HG03520 (cell line): Measurements from ENCODE around the gene LCK.

Source experiments
- ATAC-seq: cut with Tn5 transposase; IDR thresholded peaks from one replicate; pipeline ENCODE4 v1.9.1; 2021; ENCODE audit warnings: mild to moderate bottlenecking, moderate library complexity; ENCODE audit not compliant: unreplicated experiment

Gene LCK

DNA sequence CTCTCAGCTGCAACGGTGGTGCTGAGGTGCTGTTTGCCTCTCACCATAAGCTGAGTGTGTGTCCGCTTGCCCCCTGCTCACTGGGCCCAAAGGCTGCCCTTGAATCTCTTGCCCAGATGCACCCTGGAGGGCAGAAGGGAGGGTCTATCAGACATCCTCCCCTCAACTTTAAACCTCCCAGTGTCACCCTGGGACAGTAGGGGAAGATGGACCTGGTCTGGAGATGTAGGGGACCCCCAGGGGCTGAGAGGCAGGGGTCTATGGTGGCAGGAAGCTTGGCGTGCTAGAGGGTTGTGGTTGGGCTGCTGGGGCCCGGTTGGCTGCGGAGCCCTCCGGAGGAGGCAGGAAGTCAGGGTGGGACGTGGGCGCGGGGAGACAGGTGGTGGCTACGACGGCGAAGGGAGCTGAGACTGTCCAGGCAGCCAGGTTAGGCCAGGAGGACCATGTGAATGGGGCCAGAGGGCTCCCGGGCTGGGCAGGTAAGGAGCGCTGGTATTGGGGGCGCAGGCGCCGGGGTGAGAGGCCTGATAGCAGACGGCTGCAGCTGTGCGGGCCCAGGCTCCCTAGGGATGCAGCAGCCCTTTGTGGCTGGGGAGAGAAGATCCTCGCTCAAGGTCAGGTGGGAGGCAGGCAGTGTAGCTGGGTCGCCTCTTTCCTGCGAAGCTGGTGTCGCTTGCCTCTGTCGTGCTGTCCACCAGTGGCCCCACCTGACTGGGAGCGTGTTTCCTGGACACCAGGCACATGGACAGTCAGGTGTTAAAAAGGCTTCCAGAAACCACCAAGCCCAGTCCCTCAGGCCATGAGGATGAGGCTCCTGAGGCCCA is at the start of gene LCK:
LCK (plus strand) TSS at position 373 of the 824 bp plus-strand sequence. CDS start 23,065 bp downstream, outside the sequence.
- no peak for ATAC-seq

DNA sequence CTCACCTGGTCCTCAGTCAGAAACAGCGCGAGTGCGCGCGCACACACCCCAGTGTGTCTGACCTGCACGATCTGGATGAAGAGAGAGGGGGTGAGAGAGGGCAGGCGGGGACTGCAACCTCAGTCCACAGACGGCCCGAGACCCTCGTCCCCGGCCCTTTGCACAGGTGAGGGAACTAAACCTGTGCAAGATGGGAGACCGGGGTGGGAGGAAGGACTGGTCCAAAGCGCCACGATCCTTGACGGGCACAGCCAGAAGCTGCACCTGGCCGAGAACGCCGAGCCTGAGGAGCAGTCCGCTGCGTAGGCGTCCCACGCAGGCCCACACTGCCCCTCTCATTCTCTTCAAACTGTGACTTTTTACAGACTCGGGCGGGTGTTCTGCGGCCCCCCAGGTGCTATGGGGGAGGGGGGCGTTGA is 46.1 kb upstream of the LCK start:
- ATAC-seq, result no peak

- ATAC-seq, result no peak
These were observed 45.4 kb upstream of the LCK start, which contains the start of gene IQCC for GRCh38 chr1:32205401-32206370. TSS of gene IQCC (plus strand) at chr1:32205671. CDS start at chr1:32205682, 11 bp downstream.

- no peak for ATAC-seq
These were observed 42.6 kb upstream of the LCK start for GRCh38 chr1:32208469-32208868.

GRCh38 chr1:32208891-32209328 is 42.2 kb upstream of the LCK start, which contains the start of gene DCDC2B:
TSS of gene DCDC2B (plus strand) at chr1:32209089. CDS start at chr1:32209094, 5 bp downstream.
- ATAC-seq, result no peak

- ATAC-seq, result no peak
These were observed 35.2 kb upstream of the LCK start for GRCh38 chr1:32215629-32216480.

GRCh38 chr1:32216566-32216965 is 34.5 kb upstream of the LCK start:
- no peak for ATAC-seq

DNA sequence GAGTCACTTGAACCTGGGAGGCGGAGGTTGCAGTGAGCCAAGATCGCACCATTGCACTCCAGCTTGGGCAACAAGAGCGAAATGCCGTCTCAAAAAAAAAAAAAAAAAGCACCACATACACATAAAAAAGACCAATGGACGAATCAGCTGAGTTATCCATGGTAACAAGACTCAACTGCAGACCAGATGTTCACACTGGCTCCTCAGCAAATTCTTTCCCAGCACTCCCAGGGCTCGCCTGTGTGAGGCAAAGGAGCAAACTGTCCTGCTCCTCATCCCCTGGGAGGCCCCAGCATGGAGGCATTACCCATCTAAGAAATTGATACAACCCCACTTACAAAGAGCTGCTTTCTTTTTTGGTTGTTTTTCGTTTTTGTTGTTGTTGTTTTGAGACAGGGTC is 32.0 kb upstream of the LCK start:
- no peak for ATAC-seq

GRCh38 chr1:32220746-32221580 is 30.1 kb upstream of the LCK start:
- ATAC-seq, result no peak

GRCh38 chr1:32221581-32221979 is 29.5 kb upstream of the LCK start:
- ATAC-seq, result no peak

DNA sequence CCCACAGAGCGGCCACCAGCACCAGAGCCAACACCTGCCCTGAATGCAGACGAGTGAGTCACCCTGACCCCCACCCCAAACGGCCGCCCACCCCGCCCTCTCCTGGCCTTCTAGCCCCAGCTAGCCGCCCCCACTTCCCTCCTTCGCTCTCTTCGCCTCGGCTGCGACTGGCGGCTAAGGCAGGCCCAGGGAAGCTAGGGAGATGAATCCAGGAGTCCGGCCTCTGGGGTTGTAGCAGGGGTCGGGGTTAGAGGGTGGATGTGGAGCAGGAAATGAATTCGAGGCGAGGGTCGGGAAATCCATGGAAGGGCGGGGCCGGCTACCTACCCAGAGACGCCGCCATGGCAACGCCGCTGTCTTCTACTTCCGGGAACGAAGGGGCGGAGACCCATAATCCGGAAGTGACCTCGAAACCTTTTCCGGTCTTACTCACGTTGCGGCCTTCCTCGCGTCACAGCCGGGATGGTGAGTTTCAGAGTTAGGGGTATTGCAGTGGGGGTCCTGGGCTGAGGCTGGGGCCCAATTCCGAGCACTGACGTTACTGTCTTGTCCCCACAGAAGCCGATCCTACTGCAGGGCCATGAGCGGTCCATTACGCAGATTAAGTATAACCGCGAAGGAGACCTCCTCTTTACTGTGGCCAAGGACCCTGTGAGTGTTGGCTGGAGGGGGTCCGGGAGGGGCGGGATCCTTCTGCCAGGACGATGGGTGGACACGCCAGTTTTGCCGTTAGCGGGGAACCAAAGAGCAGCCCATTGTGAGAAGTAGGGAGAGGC is 28.9 kb upstream of the LCK start, which contains the start of the genes EIF3I and TMEM234:
EIF3I (plus strand) TSS at position 428 of the 776 bp plus-strand sequence; CDS start at position 463, 35 bp downstream.
TMEM234 (minus strand) TSS at position 374 of the 776 bp plus-strand sequence; CDS start at position 343, 31 bp downstream.
- peak; percentile 84 for ATAC-seq

DNA sequence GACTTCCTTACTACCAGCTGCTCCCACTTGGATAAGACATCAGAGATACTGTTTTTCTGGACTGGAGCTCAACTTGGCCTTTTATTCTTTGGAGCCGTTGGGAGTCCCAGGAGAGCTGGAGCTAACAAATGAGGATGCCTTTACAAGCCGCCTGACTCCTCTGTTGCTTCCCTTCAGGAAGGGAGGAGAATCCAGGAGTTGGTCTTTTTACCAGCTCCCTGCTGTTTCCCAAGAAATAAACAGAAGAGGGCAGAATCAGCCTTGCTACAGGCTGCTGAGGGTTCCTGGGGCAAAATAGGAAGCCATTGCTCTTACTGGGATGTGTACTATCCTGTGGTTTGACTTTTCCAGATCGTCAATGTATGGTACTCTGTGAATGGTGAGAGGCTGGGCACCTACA is 27.4 kb upstream of the LCK start:
- no peak for ATAC-seq

- no peak for ATAC-seq
These were observed 26.8 kb upstream of the LCK start for GRCh38 chr1:32224285-32224684.

GRCh38 chr1:32228771-32229170 is 22.3 kb upstream of the LCK start:
- no peak for ATAC-seq

DNA sequence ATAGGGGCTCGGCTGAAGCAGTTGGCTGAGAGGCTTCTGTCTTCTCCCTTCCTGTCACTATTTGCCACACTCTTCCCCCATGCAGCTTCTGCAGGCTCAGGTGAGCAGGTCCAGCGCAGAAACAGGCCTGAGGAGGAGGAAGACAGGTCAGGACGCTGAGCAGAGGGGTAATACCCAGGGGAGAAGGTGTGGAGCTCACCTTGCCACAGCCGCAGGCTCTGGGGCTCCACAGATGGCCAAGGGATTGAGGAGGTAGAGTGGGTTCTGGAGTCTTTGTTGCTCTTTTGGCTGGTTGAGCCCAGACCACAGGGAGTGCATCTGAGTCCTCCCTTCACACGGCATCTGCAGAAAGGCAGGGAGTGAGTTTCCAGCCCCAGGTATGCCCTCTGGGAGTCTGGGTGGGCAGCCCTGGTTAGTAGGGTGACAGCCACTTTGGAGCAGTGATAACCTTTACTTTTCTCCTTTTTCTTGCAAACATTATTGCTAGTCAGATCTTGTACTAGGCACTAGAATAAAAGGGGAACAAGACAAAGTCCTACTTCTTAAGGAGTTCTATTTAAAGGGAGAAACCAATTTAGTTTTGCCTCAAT is 19.1 kb upstream of the LCK start:
- no peak for ATAC-seq

DNA sequence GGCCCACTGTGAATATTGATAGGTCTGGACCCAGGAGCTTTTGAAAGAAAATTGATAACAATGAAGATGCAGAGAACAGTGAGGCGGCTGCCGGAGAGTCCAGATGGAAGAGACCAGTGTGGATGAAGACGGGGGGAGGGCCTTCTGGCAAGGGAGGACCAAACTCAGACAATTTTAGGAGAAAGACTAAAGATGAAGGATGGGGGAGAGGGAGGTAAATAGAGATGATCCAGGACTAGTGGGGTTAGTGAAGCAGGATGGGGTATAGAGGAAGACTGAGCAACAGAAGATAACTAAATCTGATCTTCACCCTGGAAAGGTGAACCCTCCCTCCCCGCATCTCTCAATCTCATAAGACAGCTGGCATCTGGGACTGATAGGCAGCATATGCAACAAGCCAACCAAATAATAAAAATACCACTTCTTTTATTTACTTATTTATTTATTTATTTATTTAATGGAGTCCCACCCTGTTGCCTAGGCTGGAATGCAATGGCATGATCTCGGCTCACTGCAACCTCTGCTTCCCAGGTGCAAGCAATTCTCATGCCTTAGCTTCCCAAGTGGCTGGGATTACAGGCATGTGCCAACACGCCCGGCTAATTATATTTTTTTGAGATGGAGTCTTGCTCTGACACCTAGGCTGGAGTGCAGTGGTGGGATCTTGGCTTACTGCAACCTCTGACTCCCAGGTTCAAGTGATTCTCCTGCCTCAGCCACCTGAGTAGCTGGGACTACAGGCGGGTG is 18.3 kb upstream of the LCK start:
- no peak for ATAC-seq

- no peak for ATAC-seq
These were observed 16.3 kb upstream of the LCK start for GRCh38 chr1:32234792-32235191.
